ENCODE results near the gene SGMS1.

SGMS1 gene

DNA sequence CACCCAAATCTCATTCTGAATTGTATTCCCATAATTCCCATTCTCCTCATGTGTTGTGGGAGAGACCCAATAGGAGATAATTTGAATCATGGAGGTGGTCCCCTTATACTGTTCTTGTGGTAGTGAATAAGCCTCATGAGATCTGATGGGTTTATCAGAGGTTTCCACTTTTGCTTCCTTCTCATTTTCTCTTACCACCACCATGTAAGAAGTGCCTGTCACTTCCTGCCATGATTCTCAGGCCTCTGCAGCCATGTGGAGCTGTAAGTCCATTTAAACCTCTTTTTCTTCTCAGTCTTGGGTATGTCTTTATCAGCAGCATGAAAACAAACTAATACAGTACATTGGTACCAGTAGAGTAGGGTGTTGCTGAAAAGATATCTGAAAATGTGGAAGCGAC lies 274.2 kb downstream of the SGMS1 start:
- no peak overlapping the region for H3K4me3 ChIP-seq (ENCODE audit: low read length)
- no peak for DNase-seq (ENCODE audit: low read depth)
- TF ChIP-seq, protein P1, sequence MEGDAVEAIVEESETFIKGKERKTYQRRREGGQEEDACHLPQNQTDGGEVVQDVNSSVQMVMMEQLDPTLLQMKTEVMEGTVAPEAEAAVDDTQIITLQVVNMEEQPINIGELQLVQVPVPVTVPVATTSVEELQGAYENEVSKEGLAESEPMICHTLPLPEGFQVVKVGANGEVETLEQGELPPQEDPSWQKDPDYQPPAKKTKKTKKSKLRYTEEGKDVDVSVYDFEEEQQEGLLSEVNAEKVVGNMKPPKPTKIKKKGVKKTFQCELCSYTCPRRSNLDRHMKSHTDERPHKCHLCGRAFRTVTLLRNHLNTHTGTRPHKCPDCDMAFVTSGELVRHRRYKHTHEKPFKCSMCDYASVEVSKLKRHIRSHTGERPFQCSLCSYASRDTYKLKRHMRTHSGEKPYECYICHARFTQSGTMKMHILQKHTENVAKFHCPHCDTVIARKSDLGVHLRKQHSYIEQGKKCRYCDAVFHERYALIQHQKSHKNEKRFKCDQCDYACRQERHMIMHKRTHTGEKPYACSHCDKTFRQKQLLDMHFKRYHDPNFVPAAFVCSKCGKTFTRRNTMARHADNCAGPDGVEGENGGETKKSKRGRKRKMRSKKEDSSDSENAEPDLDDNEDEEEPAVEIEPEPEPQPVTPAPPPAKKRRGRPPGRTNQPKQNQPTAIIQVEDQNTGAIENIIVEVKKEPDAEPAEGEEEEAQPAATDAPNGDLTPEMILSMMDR (IDR thresholded peaks at IDR 0.05; ENCODE audit: insufficient read depth, low read depth, low read length, missing control alignments) = no peak

DNA sequence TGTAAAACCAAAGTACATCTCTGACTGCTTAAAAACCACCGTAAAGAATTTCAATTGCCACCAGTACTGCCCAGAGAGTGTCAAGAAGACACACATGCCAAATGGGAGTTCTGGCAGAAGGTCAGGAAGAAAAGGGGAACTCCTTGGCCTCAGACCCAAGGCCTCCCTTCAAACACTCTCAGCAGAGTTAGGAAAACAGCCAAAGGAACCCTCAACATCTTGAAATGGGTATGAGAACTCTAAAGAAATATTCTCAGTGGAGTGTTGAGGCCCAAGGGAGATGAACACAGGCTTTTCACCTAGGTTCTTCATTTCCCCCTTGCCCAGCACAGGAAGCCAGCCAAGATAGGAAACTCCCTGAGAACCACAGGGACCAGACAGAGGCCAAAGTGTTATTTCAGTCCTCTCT lies 276.4 kb downstream of the SGMS1 start:
- TF ChIP-seq, protein P1 (IDR thresholded peaks at IDR 0.05; ENCODE audit: insufficient read depth, low read depth, low read length, missing control alignments) = no peak
- no peak overlapping the region for H3K4me3 ChIP-seq (ENCODE audit: low read length)
- no peak for DNase-seq (ENCODE audit: low read depth)

DNA sequence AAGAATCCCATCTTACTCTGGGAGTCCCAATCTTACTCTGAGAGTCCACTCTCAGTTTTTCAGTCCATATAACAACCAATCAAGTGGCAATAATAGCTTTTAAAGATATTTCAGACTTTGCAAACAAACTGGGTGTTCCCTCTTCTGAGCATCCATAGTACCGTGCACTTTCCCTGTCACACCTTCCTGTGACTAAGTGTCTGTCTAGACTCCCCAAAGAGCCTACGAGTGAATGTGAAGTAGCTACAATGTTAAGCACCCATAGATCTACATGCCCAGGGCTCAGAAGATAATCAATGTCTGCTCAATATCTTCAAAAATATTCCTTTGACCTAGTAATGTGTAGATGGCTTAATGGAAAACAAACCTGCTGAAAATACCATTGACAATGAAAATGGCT lies 276.8 kb downstream of the SGMS1 start:
- TF ChIP-seq, protein P1 (IDR thresholded peaks at IDR 0.05; ENCODE audit: insufficient read depth, low read depth, low read length, missing control alignments) = no peak
- peak; percentile 24 for DNase-seq (ENCODE audit: low read depth)
- H3K4me3 ChIP-seq (ENCODE audit: low read length) = no peak overlapping the region

DNA sequence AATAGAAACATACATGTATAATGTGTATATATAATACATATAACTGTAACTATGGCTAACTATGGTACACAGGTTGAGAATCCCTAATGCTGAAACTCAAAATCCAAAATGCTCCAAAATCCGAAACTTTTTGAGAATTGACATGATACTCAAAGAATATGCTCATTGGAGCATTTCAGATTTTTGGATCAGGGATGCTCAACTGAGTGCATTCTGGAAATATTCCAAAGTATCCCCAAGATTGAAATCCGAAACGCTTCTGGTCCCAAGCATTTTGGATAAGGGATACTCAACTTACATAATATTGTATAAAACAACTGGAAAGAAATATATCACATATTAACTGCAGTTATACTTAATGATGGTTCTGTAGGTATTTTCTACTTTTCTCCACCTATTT lies 278.2 kb downstream of the SGMS1 start:
- TF ChIP-seq, protein P1 (IDR thresholded peaks at IDR 0.05; ENCODE audit: insufficient read depth, low read depth, low read length, missing control alignments) = no peak
- H3K4me3 ChIP-seq (ENCODE audit: low read length) = no peak overlapping the region
- DNase-seq (ENCODE audit: low read depth) = no peak

DNA sequence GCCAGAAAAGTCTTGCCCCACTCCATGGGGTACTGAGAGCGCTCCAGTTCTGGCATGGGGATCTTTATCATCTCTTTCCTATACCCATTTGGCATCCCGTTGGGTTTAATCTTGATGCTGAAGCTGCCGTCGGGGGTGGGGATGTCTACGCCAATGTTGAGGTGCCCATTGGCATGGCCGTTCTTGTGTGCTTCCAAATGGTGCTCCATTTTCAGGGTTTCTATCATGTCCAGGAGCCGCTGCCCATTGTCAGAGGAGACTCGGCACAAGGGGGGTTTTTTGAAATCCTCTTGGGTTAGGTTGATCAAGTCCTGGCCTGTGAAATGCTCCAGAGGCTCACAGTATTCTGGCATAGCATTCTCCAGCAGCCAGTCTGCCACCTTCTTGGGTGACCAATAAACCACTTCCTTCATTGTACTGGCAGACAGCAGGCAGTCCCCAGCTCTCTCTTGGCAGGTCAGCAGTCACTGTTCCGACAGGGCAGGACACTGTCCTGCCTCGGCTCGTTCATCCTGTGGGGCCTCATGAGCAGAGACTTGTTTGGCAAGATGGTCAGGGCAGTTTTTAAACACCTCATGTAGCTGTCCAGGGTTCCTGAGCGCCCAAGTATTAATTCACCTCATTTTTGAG lies 279.9 kb downstream of the SGMS1 start:
- TF ChIP-seq, protein P1 (IDR thresholded peaks at IDR 0.05; ENCODE audit: insufficient read depth, low read depth, low read length, missing control alignments) = no peak
- no peak overlapping the region for H3K4me3 ChIP-seq (ENCODE audit: low read length)
- no peak for DNase-seq (ENCODE audit: low read depth)

DNA sequence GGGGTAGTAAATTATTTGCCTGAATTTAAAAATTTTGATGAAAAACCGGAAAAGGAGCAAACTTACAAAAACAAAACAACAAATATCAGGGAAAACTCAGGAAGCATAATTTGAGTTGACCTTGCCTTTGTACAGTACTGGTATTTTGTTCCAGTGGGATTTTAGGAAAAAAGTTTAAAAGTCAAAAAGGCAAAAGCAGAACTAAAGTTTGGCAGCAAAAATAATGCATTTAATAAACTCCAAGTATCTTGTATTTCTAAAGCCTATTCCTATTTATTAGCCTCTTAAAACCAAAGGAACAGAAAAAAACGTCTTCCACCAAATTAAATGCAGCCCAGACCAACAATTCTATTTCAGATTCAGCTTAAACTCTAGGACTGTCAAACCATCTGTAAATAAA lies 281.8 kb downstream of the SGMS1 start:
- no peak overlapping the region for H3K4me3 ChIP-seq (ENCODE audit: low read length)
- no peak for DNase-seq (ENCODE audit: low read depth)
- TF ChIP-seq, protein P1 (IDR thresholded peaks at IDR 0.05; ENCODE audit: insufficient read depth, low read depth, low read length, missing control alignments) = no peak

DNA sequence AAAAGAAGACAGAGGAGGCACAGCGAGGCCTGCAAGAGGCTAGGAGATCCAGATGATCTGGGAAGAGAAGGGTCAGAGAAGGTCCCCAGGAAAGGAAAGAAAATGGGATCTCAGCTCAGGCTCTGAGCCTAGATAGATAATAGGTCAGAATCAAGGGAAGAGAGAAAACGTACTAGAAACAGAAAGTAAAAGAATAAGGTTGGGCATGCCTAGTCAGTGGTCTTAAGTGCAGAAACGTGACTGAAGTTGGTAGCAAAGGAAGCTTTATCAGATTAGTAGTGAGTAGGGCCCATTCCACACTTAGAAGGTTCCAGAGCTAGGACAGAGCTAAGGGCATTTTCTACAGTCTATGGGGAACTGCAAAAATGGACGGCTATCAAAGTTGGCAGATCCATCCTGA lies 287.6 kb downstream of the SGMS1 start:
- TF ChIP-seq, protein P1 (IDR thresholded peaks at IDR 0.05; ENCODE audit: insufficient read depth, low read depth, low read length, missing control alignments) = no peak
- no peak for DNase-seq (ENCODE audit: low read depth)
- no peak overlapping the region for H3K4me3 ChIP-seq (ENCODE audit: low read length)

All from epithelial cell of esophagus (primary cell).